ENCODE measurements around the gene GLS2.
"Not testable (repeated sequence)": the region's sequence is repeated elsewhere in the genome, so short reads cannot be mapped to it uniquely, and the experiment has no call there.

The GLS2 gene

DNA sequence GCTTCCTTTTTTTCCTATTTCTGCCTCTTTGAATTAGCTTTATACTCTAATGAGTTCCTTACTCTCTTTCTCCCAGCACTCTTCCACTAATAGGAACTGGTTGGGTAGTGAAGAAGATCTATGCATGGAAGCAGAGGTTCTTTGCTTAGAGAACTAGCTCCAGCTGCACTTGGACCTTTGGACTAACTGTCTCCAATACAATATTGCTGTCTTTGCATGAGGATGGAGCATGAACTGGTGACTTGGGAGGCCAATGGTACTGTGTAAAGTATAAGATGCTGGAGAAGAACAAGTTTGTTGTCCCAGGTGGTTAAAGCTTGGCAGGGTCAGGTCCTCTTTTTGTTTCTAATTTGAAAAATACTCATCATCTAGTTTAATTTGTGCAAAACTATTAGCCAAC lies 2.4 kb upstream of the GLS2 start:
- DNase-seq, result no peak

DNA sequence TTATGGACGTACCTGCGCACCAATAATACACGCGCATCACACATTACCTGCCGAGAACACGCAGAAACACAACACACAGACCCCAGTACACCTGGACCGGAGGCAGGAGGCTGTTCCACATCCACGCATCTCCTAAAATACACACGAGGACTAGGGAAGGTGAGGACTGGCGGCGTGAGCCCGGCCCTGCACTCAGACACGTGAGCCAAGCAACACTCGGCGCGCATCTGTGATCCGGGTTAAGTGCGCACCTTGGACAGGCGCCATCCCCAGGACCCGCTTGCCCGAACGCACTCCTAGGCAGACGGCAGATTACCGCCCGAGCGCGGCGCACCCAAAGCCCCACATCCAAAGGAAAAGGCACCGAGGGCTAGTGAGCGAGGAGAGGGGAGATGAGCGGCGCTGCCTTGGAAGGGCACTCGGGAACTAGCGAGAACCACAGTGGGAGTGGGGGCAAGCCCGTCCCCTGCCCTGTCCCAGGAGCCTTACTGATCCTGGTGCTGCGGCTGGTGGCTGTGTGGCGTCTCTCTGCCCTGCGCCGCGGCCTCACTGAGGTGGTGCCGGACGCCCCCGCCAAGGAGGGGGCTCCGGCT lies 417 bp downstream of the GLS2 start:
- peak; percentile 17 for DNase-seq

DNA sequence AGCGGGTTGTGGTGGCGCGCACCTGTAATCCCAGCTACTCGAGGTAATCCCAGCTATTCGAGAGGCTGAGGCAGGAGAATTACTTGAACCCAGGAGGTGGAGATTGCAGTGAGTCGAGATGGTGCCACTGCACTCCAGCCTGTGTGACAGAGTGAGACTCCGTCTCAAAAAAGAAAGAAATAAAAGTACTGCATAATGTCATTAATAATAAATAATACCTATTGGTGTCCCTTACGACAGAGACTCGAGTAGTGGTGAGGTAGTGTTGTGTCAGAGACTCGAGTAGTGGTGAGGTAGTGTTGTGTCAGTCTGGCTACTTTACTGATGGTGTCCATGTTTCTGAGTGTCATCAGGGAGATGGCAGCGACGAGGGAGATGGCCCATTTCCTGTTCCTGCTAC lies 1.3 kb downstream of the GLS2 start:
- no peak for DNase-seq

DNA sequence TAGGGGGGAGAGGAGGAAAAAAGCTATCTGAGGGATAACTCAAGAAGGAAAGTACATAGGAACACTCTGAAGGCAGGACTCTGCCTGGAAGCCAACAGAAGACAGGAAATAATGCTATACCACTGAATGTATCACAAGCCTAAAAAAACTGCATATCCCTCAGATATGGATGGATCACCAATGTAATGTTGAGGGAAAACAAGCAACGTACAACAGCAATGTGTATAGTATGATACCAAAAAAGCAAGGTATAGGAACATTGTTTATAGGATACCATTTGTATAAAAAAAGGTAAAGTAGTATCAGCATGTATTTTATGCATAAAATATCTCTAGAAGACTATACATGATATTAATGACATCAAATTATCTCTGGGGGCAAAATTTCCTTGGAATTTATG lies 3.4 kb downstream of the GLS2 start:
- DNase-seq, result no peak

DNA sequence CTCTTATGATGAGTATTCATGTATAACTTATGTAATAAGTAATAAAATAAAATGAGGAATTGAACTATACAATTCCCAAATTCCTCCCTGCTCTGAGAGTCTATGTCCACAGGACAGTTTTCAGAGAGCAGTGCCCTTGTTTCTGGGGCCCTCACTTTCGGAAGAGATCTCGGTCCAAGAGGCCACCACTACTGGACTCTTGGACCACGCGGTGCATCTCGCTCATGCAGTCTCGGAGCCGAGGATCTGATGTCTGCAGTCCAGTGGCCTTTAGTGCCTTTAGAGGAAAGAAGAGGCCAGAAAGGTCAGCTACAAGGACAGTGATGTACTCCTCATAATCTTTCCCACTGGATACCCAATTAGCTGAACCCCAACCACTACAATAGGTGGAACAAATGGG lies 8.3 kb downstream of the GLS2 start:
- DNase-seq, result no peak

DNA sequence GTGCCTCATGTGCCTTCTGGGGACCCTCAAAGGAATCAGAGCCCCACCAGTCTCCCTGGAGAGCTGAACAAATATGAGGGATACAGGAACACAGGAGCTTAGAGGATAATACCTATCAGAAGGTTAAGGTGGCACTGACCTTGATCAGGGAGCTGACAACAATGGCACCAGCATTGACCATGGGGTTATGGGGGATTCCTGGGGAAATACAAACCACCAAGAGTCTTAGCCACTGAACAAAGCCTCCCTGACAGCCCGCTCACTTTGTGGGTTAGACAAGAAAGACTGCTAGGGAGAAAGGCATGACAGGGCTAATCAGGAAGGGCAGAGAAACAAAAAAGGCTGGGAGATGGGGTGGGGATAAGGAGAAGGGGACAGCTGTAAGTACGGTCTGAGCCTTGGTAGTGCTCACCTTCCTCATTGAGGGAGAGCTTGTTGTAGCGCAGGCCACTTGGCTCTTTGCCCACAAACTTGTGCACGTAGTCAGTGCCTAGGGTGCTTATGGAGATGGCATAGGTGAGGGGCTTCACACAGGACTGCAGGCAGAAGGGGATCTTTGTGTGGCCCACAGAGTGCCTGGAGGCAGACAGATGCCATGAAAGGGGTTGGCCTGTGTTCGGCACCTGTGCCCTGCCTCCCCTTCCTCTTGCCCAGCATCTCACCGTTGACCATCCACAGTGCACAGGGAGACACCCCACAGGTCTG lies 10.3 kb downstream of the GLS2 start:
- DNase-seq, result no peak

DNA sequence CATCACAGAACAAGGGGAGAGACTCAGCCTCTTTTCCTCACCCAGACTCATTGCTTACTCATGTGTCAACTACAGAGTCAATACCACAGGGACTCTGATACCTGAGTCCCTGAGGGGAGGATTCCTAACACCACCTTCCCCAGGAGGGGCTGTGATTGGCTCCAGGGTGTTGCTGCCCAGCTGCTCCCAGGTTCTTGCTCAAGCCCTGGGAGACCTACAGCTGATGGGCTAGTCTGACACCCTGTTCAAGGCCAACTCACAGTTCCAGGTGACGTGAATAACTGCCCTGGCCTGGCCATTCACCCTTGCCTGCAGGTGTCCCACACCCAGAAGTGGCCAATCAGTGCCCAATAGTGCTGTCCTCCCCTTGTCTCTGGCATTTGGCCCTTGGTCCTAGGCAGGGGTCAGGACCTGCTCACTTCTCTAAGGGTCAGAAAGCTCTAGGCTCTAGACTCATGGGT lies 11.0 kb downstream of the GLS2 start:
- no peak for DNase-seq

DNA sequence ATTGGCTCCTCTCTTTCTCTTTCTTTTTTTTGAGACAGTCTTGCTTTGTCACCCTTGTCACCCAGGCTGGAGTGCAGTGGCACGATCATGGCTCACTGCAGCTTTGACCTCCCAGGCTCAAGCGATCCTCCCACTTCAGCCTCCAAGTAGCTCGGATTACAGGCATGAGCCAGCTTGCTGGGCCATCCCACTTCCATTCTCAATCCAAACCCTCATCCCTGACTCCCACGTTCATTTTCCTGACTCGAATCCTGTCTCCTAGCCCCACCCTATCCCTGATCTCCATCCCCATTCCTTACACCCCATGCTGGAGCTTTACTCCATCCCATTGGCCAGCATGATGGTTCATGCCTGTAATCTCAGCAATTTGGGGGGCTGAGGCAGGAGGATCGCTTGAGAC lies 11.8 kb downstream of the GLS2 start:
- no peak for DNase-seq

DNA sequence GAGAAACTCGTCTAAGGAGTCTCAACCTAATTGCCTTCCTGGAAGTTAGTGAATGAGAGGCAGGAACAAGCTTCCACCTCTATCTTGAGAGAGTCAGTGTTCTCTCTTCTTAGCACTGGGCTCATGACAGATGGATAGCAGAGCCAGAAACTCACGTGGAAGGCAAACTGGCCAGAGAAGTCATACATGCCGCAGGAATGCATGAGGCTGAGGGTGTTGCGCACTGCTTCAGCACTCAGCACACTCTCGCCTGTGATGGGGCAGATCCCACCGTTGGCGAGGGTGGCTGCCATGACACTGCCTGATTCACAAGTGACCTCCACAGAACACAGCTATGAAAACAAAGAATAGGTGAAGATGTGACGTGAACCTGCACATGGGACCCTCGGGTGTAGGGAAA lies 13.6 kb downstream of the GLS2 start:
- no peak for DNase-seq

DNA sequence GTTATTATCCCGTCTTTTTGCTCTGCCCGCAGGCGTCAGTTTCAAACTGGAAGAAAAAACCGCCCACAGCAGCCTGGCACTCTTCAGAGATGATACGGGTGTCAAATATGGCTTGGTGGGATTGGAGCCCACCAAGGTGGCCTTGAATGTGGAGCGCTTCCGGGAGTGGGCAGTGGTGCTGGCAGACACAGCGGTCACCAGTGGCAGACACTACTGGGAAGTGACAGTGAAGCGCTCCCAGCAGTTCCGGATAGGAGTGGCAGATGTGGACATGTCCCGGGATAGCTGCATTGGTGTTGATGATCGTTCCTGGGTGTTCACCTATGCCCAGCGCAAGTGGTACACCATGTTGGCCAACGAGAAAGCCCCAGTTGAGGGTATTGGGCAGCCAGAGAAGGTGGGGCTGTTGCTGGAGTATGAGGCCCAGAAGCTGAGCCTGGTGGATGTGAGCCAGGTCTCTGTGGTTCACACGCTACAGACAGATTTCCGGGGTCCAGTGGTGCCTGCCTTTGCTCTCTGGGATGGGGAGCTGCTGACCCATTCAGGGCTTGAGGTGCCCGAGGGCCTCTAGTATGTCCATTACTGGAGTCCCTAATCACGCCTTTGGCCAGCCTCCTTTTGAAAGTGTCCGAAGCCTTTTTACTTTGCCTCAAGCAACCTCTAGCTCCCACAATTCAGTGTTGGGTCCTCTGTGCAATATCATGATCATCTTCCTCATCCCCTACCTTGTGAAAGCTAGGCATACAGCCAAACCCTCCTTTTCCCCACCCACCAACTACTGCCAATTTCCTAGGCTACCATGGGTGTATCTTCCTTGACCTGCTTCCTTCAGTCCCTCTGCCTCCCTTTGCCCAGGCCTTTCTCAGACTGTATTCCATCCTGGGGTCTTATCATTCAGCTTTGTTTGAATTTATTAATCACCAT lies 18.7 kb downstream of the GLS2 start:
- no peak for DNase-seq

DNA sequence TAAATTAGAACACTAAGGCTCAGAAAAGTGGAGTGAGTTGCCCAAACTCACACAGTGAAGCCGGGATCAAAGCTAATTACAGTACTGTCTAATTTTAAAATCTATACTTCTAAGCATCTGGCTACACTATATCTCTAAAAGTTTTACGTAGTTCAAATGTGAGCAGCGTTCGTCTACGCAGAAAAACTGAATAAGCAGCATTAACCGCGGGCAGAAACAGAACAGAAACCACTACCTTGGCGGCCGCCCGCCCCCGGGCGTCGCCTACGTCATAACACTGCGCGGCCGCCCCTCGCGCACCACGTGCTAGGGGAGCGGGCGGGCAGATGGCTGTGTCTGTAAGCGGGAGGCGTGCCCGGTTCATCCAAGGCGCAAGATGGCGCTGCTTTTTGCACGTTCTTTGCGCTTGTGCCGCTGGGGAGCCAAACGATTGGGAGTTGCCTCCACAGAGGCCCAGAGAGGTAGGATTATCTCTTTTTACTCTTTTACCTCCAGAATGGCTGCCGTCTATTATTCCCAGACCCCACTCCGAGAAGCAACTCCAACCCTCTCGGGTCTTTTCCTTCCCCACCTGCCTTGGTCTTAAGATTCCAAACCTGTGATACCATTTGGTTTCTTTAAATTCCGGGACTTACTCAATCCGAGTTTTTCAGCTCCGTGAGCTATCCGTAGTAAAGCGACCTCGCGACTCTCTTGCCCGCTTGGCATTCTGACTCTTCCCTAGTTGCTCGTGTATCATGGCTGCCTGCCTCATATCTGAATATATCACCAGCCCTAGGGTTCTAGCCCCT lies 19.6 kb downstream of the GLS2 start, which contains the start of gene SPRYD4:
TSS of gene SPRYD4 (plus strand) at position 363 of the 791 bp plus-strand sequence. CDS start at position 377, 14 bp downstream.
- DNase-seq, result peak; percentile 95

DNA sequence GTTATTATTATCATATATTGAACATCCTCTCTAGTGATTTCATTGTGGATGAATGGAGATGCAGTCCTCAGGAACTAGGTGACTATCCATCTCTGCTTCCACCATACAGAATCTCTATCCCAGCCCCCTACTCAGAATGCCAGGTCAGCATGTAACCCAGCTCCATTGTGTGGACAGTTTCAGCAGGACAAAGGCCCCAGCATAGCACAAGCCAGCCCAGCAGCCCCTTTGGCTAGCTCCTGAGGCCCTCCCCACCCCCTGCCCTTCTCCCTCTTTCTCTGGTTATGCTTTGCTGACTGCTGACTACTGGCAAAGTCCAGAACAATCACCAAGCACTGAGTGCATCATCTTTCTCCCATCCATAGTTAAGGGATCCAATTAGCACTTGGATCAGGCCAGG lies 25.4 kb downstream of the GLS2 start:
- no peak for DNase-seq

DNA sequence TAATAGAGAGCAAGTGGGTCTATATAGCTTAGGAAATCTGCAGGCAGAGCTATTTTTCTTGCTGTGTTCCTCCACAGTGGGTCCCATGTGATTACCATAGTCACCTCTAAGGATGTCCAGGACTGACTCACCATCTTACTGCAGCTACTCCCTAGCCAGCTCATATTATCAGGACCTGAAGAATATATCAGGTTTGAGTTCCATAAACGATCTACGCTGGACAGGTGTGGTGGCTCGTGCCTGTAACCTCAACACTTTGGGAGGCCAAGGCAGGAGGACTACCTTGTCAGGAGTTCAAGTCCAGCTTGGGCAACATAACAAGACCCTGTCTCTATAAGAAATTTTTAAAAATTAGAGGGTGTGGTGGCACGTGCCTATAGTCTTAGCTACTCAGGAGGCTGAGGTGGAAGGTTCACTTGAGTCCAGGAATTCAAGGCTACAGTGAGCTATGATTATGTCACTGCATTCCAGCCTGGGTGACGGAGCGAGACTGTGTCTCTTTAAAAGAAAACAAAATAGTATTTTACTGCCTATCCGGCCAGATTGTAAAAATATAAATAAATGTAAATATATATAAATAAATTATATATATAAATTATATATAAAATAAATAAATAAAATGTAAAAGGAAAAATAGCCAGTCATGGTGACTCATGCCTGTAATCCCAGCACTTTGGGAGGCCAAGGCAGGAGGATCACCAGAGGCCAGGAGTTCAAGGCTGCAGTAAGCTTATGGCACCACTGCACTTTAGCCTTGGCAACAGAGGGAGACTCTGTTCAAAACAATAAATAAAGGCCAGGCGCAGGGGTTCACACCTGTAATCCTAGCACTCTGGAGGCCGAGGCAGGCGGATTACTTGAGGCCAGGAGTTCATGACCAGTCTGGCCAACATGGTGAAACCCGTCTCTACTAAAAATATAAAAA lies 26.5 kb downstream of the GLS2 start:
- DNase-seq, result no peak

DNA sequence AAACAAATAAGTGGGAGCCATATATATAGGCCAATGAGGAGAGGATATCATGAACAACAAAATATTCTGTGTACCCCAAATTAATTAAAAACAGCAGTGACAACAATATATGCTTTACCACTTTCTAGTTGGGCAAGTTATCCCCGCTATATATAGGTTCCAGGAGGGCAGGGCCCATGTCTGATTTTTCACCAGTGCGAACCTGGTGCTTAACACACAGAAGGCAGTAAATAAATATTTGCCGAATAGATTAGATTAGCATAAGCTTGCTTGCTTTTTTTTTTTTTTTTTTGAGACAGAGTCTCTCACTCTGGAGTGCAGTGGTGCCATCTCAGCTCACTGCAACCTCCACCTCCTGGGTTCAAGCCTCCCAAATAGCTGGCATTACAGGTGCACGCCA lies 30.1 kb downstream of the GLS2 start:
- no peak for DNase-seq

DNA sequence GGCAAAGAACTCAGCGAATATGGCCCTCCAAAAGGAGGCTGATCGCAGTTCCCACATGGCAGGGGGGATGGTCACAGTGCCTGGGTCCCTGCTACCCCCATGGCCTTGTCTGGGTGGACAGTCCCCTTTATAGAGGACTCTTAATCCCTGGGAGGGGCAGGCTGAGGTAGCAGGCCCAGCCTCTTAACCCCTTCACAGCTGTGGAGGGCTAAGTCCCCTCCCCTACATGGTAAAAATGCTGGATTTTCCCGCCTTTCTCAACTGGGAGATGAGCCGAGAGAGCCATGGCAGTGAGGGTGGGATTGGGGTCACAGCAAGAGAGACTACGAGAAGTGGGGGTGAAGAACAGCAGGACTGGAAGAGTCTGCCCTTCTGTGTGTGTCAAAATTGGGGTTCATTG lies 33.4 kb downstream of the GLS2 start, which contains the start of gene MIP:
TSS of gene MIP (minus strand) at position 101 of the 400 bp plus-strand sequence. CDS start at position 57, 44 bp downstream.
- DNase-seq, result no peak

DNA sequence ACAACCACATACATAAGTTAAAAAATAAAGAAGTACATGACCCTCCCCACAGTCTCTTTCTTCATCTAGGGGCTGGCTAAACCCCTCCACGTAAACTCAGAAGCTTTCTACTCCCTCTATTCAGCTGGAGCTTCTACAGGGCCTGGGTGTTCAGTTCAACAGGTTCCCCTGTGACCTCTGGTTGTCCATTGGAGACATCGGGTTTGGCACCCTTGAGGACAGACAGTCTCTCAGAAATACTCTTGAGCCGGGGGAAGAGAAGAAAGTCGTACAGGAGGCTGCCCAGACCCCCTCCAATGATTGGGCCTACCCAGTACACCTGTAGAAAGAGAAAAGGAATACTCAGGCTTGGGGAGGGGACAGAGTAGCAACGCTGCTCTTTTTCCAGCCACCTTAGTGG lies 36.8 kb downstream of the GLS2 start:
- no peak for DNase-seq

DNA sequence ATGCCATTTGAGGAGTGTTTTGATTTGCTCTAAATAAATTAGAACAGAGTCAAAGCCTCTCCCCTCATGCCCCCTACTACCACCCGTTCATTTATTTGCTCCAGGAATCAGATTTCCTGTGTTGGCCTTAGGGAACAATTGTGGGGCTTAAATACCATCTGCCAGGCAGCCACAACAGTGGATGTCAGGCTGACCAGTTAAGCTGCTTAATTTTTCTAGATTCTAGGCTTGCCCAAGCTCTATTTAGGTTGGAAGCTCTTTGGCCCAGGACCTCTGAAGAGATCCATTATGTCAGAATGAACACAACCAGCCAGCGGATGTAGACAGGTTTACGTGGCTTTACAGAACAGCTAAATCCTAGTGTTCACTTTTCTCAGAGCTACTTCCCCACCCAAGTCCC lies 37.7 kb downstream of the GLS2 start:
- no peak for DNase-seq

DNA sequence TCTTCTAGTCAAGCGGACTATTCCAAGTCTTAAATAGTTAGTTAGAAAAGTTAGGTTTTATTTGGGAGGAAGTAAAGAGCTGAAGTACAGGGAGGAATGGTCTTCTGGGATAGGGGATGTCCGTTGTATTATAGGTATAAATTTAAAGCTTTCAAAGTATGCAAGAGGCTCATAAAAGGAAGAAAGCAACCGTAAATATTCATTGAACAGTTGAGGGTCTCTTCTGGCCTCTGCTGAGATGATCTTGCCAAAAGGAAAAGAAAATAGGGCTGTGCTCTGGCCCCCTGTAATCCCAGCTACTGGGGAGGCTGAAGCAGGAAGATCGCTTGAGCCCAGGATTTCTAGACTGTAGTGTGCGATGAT lies 38.4 kb downstream of the GLS2 start:
- DNase-seq, result no peak

DNA sequence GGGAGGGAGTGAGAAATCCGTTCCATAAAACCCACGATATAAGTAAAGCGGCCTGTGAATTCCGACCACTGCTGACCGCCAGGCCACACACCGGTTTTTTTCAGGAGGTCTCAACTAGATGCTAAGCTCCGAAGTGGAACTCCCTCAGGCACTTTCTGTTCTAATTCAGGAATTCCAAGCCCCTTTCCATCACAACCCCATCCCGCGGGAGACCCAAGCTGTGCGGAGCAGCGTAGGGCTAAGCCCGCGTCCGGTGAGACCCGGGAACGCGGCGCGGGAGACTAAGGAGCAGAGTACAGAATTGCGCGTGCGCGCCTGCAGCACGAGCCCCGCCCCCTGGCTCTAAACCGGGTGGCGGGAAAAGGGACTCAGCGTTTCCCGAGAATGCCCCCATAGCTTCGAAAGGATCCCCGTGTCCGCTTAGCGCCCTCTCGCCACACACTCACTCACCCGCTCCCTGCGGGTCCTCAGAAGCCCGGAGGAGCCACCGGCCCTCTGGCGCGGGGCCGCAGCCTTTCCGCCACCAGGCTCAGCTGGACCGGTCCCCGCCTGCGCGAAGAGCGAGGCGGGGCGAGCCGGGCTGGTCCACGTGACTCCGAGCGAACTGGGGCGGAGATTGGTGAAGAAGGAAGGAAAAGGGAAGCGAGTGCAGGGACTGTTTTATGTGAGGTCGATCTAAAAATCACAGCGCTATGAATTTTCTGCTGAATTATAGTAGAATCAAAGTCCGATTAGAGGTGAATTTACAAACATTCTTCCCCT lies 38.9 kb downstream of the GLS2 start, which contains the start of gene TIMELESS:
TSS of gene TIMELESS (minus strand) at position 567 of the 762 bp plus-strand sequence. CDS start 15,256 bp downstream, outside the sequence.
- peak; percentile 84 for DNase-seq

DNA sequence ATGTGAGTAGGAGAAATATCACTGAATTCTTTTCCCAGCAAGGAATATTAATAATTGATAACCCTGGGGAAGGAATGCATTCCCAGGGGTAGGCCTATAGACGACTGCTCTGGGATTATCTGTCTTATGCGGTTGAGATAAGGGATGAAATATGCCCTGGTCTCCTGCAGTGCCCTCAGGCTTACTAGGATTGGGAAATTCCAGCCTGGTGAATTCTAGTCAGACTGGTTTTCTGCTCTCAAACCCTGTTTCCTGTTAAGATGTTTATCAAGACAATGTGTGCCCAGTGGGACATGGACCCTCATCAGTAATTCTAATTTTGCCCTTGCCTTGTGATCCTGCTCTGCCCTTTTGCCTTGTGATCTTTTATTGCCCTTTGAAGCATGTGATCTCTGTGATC lies 44.8 kb downstream of the GLS2 start:
- DNase-seq, result not testable (repeated sequence)

Data from central memory CD4-positive, alpha-beta T cell (primary cell).